ENCODE measurements around the gene ADAMTS13.
"Not testable (repeated sequence)": the region's sequence is repeated elsewhere in the genome, so short reads cannot be mapped to it uniquely, and the experiment has no call there.

The ADAMTS13 gene

DNA sequence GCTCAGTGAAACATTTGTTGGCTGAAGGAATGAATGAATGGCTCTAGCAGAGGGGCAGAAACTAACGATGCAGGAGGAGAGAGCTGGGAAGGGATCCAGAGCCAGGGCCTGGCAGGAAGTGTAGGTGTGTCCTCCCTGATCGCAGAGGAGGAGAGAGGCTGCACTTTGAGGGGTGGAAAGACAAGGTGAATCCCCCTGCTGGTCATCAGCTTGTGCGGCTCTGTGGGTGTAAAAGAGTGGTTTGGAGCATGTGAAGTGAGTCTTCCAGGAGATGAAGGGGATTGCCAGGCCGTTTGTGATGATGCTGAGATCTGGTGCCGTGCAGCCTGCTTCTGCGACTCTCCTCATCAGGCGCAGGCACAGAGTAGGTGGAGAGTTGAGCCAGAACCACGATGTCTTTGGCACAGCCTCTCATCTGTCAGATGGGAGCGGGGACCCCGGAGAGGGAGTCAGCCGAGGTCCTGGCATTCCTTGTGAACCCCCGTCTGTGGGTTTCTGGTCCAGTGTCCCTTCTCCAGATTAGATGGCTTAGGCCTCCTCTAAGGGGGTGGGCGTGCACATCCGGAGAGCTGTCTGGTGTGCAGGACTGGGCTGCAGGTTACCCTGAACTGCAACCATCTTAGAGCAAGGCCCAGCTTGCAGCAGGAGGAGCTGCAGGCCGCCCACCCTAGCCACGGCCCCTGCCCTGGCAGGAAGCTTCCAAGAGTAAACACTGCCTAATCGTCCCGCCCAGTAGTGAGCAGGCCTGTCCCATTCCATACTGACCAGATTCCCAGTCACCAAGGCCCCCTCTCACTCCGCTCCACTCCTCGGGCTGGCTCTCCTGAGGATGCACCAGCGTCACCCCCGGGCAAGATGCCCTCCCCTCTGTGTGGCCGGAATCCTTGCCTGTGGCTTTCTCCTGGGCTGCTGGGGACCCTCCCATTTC is at the start of gene ADAMTS13:
Gene ADAMTS13, plus strand, starts transcription at position 753 of the 928 bp plus-strand sequence. Its CDS starts 77 bp downstream, at position 830.
- no peak for DNase-seq (ENCODE audit: low read depth in 2 of 2)

DNA sequence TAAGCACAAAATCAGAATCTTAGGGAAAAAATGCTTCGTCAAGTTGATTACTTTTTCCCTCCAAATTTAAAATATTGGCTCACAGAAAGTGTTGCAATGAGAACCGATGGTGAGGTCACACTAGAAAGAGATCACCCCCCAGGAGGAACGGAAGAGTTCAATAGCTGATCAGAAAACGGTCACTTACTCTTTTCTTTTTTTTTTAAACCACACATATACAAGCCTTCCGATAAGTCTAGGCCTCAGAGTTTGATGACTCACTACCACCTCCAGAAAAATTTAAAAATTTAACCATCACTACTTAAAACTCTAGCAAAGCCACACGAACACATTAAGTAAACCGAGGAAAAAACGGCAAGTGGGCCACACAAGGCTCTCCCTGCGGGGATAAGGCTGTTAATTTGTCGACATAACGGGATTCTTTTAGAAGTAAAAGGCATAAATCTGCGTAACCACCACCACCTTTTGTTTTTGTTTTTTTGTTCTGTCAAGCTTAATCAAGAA is 47.5 kb upstream of the ADAMTS13 start:
- no peak for DNase-seq (ENCODE audit: low read depth in 2 of 2)

DNA sequence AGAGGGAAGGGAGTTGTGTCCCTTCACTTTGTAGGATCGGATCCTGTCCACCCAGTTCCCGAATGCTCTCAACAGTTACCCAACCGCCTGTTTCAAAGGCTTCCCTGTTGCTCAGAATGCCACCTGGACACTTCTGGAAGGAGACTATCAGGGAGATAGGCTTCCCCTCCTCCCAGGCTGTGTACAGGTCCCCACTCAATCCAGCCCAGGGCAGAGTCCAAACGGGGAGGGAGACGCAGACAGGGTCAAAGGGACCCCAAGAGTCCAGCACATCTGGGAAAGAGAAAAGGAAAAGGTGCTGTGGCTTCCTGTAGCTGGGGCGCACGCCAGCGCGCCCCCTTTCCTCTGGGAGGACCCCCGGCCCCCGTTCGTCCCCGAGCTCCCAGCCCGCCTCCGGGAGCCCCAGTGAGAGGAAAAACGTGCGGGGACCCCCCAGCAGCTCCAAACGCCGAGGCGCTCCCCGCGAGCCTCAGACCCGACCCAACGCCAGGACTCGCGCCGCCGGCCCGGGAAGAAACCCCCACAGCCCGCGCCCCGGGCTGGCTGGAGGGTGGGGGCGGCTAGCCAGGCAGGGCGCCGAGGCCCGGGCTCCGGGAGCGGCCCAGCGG is 46.9 kb upstream of the ADAMTS13 start:
- DNase-seq (ENCODE audit: low read depth in 2 of 2), result no peak

DNA sequence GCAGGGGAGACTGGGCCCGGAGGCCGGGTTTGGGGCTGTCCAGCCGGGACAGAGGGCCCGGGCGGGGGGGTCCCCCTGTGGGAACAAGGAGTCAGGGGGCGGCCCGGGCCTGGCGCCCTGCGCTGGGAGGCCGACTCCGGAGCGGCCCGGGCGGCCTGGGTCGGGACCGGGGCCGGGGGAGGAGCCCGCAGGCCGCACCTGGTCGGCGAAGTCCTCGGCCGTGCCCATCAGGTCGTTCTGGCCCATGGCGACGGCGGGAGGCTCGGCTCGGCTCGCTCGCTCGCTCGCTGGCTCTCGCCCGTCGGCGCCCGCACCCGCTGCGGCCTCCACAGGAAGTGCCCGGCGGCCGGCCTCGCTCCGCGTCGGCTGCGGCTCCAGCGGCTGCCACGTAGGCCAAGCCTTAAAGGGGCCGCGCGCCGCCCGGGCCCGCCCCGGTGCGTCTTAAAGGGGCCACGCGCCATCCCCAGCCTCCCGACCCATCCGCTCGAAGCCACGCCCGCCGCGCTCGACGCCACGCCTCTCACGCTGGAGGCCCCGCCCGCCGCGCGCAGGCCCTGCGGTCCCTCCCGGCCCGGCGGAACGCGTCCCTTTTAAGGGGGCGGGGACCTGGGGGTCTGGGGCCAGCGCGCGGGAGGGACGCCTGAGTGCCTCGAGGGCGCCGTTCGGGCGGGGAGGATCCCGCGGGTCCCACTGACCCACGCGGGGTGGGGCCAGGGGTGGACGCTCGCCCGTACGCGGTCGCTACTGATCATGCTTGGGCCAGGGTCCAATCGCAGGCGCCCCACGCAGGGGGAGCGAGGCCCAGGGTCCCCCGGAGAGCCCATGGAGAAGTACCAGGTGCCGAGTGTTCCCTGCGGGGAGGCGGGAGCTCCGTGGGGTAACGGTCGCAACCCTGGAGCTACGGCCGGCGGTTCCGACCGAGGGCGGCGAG is 46.2 kb upstream of the ADAMTS13 start, which contains the start of the genes STKLD1 and SURF4:
Gene STKLD1, plus strand, starts transcription at position 643 of the 931 bp plus-strand sequence. Its CDS starts 108 bp downstream, at position 751.
Gene SURF4, minus strand, starts transcription at position 337 of the 931 bp plus-strand sequence. Its CDS starts 91 bp downstream, at position 246.
- peak; percentile 91 to 94 for DNase-seq (ENCODE audit: low read depth in 2 of 2)

DNA sequence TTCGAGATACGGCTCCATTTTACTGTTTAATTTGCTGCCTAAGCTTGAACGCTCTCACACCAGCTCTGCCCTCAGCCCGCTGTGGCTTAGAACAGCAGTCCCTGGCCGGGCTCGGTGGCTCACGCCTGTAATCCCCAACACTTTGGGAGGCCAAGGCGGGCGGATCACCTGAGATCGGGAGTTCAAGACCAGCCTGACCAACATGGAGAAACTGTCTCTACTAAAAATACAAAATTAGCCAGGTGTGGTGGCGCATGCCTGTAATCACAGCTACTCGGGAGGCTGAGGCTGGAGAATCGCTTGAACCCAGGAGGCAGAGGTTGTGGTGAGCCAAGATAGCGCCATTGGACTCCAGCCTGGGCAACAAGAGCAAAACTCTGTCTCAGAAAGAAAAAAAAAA is 44.9 kb upstream of the ADAMTS13 start:
- not testable (repeated sequence) for DNase-seq (ENCODE audit: low read depth in 2 of 2)

DNA sequence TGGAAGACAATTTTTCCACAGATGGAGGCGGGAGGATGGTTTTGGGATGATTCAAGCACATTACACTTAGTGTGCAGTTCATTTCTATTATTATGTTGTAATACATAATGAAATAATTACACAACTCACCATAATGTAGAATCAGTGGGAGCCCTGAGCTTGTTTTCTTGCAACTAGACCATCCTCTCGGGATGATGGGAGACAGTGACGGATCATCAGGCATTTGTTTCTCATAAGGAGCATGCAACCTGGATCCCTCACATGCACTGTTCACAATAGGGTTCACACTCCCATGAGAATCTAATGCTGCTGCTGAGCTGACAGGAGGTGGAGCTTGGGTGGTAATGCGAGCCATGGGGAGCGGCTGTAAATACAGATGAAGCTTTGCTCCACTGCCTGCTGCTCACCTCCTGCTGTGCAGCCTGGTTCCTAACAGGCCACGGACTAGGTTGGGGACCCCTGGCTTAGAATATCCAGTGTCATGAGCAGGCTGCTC is 44.4 kb upstream of the ADAMTS13 start:
- peak; percentile 70 for DNase-seq (ENCODE audit: low read depth in 2 of 2)

DNA sequence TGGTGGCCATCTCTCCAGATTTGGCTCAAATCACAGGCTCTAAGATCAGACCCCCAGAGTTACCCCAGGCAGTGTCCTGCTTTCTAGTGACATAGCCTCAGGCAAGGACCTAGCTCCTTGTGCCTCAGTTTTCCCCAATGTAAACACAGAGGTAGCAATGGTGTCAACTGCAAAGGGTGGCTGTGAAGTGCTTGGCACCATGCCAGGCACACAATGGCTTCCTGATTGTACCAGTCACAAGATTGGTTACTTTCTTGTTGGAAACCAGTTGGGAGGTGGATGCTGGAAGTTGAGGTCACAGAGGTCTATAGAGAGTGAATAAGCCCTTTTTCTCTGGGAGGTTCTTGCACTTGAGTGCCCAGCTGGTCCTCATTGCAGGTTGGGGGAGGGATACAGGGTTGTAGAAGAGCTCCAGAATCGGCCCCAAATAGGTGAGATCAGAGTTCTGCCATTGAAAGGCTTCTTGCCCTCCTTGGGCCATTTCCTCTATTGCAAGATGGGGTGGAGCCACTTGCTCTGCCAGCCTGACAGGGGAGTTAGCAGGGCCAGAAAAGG is 43.7 kb upstream of the ADAMTS13 start:
- no peak for DNase-seq (ENCODE audit: low read depth in 2 of 2)

DNA sequence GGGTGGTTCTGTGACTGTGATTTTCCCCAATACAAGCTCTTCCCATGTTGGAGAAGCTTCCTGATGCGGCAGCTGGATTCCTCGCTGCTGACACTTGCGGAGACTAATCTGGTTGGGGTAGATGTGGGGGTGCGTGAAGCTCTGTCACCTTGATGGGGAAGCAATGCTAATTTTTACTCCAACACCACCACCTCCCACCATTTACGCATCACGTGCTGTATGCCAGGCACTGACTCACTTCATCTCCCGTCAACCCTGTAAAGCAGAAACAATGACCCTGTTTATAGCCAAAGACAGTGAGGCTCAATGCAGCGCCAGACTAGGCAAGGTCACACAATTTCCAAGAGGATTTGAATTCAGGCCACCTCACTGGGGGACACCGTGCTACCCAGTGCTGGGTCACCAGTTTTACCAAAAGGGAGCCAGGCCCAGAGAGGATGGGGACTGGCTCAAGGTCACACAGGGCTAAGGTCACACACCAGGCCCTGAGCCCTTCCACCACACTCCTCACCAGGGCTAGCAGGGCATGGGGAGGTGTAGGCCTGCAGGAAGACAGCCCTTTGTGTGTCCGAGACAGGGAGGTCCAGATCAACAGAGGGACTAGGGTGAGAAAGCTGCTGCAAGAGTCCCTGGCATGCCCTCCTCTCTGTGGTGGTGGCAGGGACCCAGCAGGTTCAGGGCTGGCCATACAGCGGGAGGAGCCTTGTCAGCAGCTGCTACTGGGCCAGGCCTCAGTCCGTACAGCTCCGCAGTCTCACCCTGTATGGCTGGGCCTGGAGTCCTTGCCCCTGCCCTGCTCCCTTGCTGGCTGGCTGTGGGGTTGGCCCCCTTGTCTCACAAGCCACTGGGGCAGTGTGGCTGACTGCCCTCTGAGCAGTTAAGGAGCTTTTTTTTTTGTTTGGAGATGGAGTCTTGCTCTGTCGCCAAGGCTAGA is 42.7 kb upstream of the ADAMTS13 start:
- no peak for DNase-seq (ENCODE audit: low read depth in 2 of 2)

DNA sequence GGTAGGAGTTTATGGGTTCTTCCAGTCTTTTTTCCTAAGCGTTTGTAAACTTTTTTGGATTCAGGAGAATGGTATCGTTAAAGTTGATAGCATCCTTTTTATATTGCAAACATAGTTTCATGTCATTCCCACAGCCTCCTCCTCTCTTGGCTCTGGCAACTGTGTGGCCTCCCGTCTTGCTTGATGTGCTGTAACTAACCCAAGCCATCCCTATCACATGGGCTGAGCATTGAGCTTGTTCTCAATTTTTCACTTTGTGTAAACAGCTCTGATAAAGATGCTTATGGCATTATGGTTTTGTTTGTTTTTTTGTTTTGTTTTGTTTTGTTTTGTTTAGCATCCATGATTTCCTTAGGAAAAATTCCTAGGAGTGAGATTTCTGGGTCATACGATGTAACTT is 41.4 kb upstream of the ADAMTS13 start:
- DNase-seq (ENCODE audit: low read depth in 2 of 2), result no peak

DNA sequence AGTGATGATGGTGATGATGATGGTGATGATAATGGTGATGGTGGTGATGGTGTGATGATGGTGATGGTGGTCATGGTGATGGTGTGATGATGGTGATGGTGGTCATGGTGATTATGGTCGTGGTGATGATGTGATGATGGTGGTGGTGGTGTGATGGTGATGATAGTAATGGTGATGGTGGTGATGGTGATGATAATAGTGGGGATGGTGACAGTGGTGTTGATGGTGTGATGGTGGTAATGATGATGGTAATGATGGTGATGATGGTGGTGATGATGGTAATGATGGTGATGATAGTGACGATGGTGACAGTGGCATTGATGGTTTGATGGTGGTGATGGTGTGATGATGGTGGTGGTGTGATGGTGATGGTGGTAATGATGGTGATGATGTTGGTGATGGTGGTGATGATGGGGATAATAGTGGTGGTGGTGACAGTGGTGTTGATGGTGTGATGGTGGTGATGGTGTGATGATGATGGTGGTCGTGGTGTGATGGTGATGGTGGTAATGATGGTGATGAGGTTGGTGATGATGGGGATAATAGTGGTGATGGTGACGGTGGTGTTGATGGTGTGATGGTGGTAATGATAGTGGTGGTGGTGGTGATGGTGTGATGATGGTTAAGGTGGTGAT is 39.5 kb upstream of the ADAMTS13 start:
- DNase-seq (ENCODE audit: low read depth in 2 of 2), result no peak

DNA sequence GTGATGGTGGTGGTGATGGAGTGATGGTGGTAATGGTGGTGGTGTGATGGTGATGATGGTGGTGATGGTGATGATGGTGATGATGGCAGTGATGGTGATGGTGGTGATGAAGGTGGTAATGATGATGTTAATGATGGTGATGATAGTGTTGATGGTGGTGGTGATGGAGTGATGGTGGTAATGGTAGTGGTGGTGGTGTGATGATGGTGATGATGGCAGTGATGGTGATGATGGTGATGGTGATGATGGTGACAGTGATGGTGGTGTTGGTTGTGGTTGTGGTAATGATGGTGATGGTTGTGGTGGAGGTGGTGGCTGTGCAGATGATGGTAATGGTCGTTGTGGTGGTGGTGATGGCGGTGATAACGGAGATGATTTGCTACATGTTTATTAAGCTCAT is 38.7 kb upstream of the ADAMTS13 start:
- no peak for DNase-seq (ENCODE audit: low read depth in 2 of 2)

DNA sequence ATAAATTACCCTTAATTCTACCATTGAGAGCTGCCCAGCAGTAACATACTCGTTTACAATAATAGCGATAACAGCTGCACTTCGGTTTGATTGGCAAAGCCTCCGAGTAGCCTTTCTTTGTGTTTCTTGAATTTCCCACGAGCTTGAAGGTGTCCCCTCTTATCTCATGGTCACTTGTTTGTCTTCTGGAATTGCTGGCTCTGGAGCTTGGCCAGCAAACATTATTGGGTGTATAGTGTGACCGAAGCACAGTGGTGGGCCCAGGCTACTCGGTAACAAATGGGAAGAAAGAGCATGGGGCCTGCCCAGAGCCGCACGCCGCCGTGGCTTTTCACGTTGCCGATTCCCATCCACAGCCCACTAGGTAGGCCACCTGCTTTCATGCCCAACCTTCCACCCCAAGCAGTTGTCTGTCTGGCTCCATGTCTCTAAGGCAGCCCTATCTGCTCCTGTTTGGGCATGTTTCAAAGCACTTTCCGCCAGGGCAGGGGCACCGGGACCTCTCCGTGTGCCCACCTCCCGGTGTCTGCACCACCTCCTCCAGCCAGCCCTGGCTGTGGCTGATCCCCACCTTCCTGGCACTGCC is 37.3 kb upstream of the ADAMTS13 start:
- no peak for DNase-seq (ENCODE audit: low read depth in 2 of 2)

DNA sequence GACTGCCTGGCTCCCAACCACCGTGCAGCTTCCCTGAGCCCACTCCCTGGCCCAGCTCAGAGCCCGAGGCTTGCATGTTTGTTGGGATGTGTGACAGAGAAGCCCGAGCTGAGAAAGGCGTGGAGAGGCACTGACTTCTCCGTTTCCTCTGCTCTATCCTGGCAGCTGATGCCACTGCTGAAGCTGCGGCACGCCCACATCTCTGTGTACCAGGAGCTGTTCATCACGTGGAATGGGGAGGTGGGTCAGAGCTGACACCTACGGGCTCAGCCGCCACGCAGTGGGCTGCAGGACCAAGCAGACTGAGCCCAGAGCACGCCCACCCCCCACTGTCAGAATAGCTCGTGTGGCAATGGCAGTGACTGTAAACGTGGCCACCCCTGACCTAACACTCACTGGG is 36.7 kb upstream of the ADAMTS13 start:
- DNase-seq (ENCODE audit: low read depth in 2 of 2), result no peak

DNA sequence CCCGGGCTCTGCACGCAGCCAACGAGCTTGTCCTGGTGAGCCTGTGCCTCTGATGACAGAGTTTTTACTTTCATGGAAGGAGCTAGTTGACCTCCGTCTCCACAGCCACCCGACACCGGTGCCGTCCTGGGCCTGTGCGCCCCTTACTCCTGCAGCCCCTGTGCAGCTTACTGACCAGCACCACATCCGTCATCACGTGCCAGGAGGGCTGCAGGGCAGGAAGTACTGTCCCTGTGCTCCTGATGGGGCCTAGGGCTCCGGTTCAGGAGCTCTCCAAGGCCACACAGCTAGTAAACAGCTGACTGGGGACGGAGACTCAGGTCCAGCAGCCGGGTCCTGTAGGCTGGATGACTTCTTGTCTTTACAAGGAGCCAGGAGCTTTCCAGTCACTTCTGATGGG is 35.8 kb upstream of the ADAMTS13 start:
- no peak for DNase-seq (ENCODE audit: low read depth in 2 of 2)

DNA sequence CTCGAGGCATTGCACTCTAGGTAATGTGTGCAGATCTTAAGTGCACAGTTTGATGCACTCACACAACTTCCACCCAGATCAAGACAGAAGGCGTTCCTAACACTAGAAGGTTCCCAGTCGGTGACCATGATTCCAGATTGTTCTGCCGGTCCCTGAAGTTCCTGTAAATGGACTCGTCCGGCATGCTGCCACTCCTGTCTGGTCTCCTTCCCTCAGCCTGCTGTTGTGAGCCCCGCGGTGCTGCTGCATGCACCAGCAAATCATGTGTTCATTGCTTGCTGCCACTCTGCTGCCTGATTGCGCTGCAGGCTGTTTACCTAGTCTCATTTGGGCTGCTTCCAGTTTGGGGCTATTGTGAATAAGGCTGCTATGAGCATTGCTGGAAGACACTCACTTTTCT is 34.5 kb upstream of the ADAMTS13 start:
- no peak for DNase-seq (ENCODE audit: low read depth in 2 of 2)

DNA sequence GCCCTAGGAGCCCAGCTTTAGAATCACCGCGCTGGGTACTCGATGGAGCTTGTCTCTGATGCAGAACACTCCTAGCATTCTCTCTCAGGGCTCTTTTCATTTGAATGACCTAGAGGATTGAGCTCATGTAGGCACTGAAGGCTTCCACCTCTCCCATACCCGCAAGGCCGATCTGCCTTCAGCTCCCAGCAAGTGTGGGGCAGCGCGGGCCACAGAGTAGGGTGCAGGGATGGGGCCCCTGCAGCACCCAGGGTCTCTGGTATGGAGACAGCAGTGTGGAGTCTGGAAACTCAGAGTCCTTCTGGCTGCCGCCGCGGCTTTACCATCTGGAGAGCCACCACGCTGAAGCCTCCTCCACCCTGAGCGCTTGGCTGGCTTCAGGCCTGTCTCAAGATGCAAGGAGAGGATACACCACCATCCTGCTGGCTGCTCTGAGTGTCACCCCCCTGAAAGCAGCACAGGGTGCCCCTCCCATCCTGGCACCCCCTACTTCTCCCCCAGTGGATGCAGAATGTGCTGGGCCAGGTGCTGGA is 33.1 kb upstream of the ADAMTS13 start:
- DNase-seq (ENCODE audit: low read depth in 2 of 2), result no peak

DNA sequence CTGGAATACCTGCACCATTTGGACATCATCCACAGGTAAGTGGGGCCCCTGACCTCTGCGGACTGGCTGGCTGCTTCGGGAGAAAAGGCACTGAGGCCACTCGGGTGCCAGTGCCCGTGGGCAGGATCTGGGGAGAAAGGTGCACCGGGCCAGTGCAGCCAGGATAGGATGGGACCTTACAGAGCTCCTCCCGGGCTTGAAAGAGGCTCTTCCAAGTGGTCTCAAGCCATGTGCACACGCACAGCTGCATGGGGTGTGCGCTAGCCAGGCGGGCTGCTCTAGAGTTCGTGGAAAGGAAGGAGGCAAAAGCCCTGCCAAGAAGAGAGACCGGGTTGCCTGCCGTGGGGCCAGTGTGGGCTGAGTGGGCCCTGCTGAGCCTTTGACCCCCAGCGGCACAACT is 32.6 kb upstream of the ADAMTS13 start:
- no peak for DNase-seq (ENCODE audit: low read depth in 2 of 2)

DNA sequence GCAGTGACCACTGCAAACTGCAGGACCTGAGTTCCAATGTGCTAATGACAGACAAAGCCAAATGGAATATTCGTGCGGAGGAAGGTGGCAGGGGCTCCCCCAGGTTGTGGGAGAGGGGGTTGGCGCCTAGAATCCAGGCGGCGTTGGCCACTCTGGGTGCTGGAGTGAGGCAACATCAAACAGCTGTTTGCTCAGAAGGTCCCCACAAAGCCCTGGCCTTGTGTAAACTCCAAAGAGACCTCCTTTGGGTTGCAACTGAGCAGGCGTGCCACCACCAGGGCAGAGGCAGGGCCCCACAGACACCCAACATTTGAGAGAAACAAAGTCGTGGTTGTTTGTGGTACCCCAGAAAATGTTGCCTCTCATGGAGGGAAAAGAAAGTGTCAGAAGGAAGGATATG is 31.5 kb upstream of the ADAMTS13 start:
- DNase-seq (ENCODE audit: low read depth in 2 of 2), result no peak

DNA sequence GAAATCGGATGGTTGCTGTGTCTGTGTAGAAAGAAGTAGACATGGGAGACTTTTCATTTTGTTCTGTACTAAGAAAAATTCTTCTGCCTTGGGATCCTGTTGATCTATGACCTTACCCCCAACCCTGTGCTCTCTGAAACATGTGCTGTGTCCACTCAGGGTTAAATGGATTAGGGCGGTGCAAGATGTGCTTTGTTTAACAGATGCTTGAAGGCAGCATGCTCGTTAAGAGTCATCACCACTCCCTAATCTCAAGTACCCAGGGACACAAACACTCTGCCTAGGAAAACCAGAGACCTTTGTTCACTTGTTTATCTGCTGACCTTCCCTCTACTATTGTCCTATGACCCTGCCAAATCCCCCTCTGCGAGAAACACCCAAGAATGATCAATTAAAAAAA is 30.7 kb upstream of the ADAMTS13 start:
- DNase-seq (ENCODE audit: low read depth in 2 of 2), result not testable (repeated sequence)

Data from fibroblast of skin of left biceps (primary cell).